Thyroid gland (tissue), 4 donors: Measurements from ENCODE around the gene SH3BP4. TPM values are rescaled to one million over a fixed set of nuclear protein-coding genes. Genes with fewer than 3 reads are reported as not detected.

Experiments used
- DNase-seq, 2 donors: peaks; one replicate each; pipeline ENCODE4 v3.0.0-alpha.2; 2019
- H3K27ac ChIP-seq, 3 donors: fragments of 200-600 bp; sonication (generic); 1 replicate in 2 of 3; 2 replicates in 1 of 3; pipeline ENCODE4 v1.5.1; 2016 to 2019; ENCODE audit warnings: mild to moderate bottlenecking in 1 of 3, moderate library complexity in 1 of 3
- H3K27me3 ChIP-seq: fragments of 200-600 bp; sonication (generic); one replicate; pipeline ENCODE4 v1.5.1; 2019
- H3K36me3 ChIP-seq, 2 donors: fragments of 200-600 bp; sonication (generic); one replicate each; pipeline ENCODE4 v1.5.1; 2016 to 2019
- H3K4me1 ChIP-seq, 2 donors: fragments of 200-600 bp; sonication (generic); one replicate each; pipeline ENCODE4 v1.5.1; 2017 to 2019
- H3K4me3 ChIP-seq, 3 donors: fragments of 200-600 bp; sonication (generic); replicated peaks in 1 of 3; 1 replicate in 2 of 3; 2 replicates in 1 of 3; pipeline ENCODE4 v1.5.1; 2016; ENCODE audit warnings: mild to moderate bottlenecking in 1 of 3
- H3K9me3 ChIP-seq: fragments of 200-600 bp; sonication (generic); one replicate; pipeline ENCODE4 v1.5.1; 2017
- POLR2A ChIP-seq, 2 donors: fragments of 450-650 bp; IDR thresholded peaks; one replicate each; pipeline ENCODE4 v1.6.1; 2017; ENCODE audit warnings: antibody characterized with exemption in 2 of 2, mild to moderate bottlenecking in 2 of 2, moderate library complexity in 1 of 2
- WGBS, 2 donors: methylation state at CpG; one replicate each; pipeline ENCODE4 v1.1.5; 2017; 5-methylcytosine and 5-hydroxymethylcytosine counted together
- intact Hi-C: fragments of 100-400 bp; cut with DNase I; formaldehyde crosslinking; loops from one replicate; pipeline ENCODE4 v1.15.1; 2023
- total RNA-seq, 4 donors: library from RNA; depleted of rRNA; stranded (reverse); fragments of >200 nt; gene quantifications; one replicate each; pipeline ENCODE4 v1.2.3, GENCODE V29; 2016
- TF ChIP-seq, protein P1 (sequence below), 6 experiments: fragments of 200-600 bp in 3 of 6; fragments of 450-650 bp in 3 of 6; sonication (generic) in 3 of 6; IDR thresholded peaks; one replicate each; pipeline ENCODE4 v1.5.1; 2016 to 2019; ENCODE audit warnings: antibody characterized with exemption in 6 of 6, mild to moderate bottlenecking in 2 of 6, inconsistent platforms in 1 of 6, moderate library complexity in 1 of 6

Gene SH3BP4
- total RNA-seq, 4 donors from 2014 or later: 36.9 to 64.6 (median 47.9) TPM

DNA sequence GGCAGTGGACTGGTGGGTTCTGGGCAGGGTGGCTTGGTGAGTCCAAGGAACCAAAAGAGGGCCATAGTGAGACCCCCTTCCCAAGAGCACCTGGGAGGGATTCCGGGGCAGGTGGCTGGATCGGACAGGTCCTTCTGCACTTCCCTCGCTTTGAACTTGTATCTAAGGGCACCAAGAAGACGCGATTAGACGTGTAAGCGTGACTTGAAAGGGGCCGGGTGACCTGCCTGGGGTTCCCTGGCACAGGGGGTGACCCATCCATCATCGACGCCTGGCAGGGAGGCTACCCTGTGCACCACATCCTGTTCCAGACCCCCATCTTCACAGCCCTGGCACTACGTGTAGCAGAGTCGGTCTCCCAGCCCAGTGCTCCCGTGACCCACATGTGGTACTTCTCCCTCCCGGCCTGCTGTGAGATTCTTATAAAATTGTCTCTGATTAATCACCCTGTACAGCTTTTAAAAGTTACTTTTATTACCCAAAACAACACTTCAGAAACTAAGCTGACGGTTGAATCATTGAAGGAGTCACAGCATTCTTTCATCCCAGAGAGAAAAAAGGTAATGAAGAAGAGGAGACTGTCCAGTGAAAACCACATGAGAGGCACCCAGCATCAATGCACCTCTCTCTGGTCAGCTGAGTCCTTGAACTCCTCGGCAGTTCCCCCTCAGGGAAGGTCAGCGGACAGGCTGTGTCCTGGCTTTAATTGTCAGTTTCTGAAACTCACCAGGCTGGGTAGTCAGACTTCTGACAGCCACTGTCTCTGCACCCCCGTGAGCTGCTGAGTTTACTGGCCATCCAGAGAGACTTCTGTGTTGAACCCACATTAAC is 13.0 kb downstream of the SH3BP4 start:
- WGBS, 2 donors: 76 to 86% methylated on average over 18 of the region's 18 CpGs
- intact Hi-C loops: no loop called here
- Histone ChIP-seq H3K4me3 (no peak overlapping the region), H3K36me3 (no peaks in the 10 kb centered on the region), H3K27me3 (no peaks in the 10 kb centered on the region), H3K4me1 (peaks cover 0 to 6% of the 10 kb centered on the region in 2 donors), H3K27ac (no peak overlapping the region), H3K9me3 (no peaks in the 10 kb centered on the region)
- no peak for DNase-seq
- TF ChIP-seq, protein P1, sequence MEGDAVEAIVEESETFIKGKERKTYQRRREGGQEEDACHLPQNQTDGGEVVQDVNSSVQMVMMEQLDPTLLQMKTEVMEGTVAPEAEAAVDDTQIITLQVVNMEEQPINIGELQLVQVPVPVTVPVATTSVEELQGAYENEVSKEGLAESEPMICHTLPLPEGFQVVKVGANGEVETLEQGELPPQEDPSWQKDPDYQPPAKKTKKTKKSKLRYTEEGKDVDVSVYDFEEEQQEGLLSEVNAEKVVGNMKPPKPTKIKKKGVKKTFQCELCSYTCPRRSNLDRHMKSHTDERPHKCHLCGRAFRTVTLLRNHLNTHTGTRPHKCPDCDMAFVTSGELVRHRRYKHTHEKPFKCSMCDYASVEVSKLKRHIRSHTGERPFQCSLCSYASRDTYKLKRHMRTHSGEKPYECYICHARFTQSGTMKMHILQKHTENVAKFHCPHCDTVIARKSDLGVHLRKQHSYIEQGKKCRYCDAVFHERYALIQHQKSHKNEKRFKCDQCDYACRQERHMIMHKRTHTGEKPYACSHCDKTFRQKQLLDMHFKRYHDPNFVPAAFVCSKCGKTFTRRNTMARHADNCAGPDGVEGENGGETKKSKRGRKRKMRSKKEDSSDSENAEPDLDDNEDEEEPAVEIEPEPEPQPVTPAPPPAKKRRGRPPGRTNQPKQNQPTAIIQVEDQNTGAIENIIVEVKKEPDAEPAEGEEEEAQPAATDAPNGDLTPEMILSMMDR (IDR thresholded peaks at IDR 0.05): no peak
- TF ChIP-seq POLR2A (IDR thresholded peaks at IDR 0.05): no peak

DNA sequence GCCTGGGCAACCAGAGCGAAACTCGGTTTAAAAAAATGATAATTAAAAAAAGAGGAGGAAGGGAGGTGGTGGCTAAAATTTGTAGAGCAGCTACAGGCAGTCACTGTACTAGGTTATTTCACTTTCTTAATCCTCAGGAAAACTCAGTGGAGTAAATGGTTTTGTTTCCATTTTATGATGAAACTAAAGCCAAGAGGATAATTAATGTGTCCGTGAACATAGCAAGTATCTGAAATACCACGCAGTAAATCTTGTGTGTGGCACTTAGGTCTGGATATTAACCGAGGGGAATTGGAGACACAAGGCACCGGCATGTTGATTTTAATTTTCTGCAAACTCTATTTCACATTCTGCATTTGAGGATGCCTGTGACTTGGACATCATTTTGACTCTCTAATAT is 14.5 kb downstream of the SH3BP4 start:
- H3K4me3 ChIP-seq: no peak overlapping the region
- WGBS, 2 donors: 94 to 95% methylated on average over 6 of the region's 6 CpGs
- intact Hi-C loops: no loop called here
- DNase-seq: no peak
- no peaks in the 10 kb centered on the region for H3K27me3 ChIP-seq
- H3K9me3 ChIP-seq: no peaks in the 10 kb centered on the region
- peaks cover 0 to 6% of the 10 kb centered on the region in 2 donors for H3K4me1 ChIP-seq
- no peak overlapping the region for H3K27ac ChIP-seq
- TF ChIP-seq, protein P1 (IDR thresholded peaks at IDR 0.05): no peak
- no peak for TF ChIP-seq POLR2A (IDR thresholded peaks at IDR 0.05)
- no peaks in the 10 kb centered on the region for H3K36me3 ChIP-seq

DNA sequence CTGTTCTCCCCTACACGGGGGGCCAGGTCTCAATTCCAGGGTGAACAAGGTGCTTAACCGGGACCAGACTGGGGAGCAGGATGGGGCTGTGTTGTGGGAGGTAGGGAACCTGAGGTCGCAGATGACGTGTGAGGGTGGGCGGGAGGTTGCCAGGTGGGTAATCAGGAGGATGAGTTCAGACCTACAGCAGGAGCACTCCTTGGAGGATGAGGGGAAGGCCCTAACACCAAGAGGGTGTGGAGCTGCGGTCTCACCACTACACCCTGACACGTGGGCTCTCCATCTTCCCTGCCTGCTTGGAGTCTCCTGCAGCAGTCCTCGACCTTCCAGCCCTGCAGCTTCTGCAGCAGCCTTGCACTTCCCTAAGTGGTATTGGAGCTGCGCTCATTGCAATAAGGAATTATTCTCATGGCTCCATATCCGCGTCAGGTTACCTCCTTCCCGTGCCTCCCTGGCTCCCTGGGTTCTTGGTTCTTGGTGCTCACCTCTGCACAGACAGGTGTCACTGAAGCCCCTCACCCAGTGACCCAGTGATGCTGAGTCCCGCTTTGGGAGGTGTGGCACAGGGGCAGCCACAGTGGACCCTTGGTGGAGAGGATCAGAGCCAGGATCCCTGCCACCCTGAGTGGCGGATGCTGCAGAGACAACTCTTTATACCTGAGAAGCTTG is 15.5 kb downstream of the SH3BP4 start:
- H3K4me3 ChIP-seq: no peak overlapping the region
- no peak for TF ChIP-seq POLR2A (IDR thresholded peaks at IDR 0.05)
- TF ChIP-seq, protein P1 (IDR thresholded peaks at IDR 0.05): no peak
- no peaks in the 10 kb centered on the region for H3K27me3 ChIP-seq
- intact Hi-C loops: no loop called here
- H3K4me1 ChIP-seq: peaks cover 0 to 6% of the 10 kb centered on the region in 2 donors
- DNase-seq: no peak
- no peaks in the 10 kb centered on the region for H3K9me3 ChIP-seq
- WGBS, 2 donors: 92 to 96% methylated on average over 11 to 14 of the region's 14 CpGs
- H3K36me3 ChIP-seq: no peaks in the 10 kb centered on the region
- H3K27ac ChIP-seq: no peak overlapping the region

DNA sequence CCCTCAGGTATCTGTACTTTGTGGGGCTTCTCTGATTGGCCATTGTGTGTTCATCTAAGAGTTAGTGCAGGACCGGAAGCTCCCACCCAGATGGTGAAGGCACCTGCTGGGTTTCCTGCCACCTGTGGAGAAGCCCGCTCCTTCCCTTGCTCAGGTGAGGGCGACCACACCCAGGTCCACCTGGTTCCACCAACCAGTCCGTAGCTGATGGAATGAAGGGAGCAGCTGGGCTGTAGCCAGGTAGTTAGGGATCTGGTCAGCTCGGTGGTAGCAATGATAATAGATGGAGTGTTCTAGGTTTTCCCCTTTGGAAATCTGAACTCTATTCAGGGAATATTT is 16.0 kb downstream of the SH3BP4 start:
- DNase-seq: no peak

More for the DNA sequence above, 16.0 kb downstream of the SH3BP4 start:
- TF ChIP-seq POLR2A (IDR thresholded peaks at IDR 0.05): no peak
- TF ChIP-seq, protein P1 (IDR thresholded peaks at IDR 0.05): no peak
- Histone ChIP-seq H3K36me3 (no peaks in the 10 kb centered on the region), H3K4me3 (no peak overlapping the region), H3K27me3 (no peaks in the 10 kb centered on the region), H3K27ac (no peak overlapping the region), H3K9me3 (no peaks in the 10 kb centered on the region), H3K4me1 (peaks cover 0 to 6% of the 10 kb centered on the region in 2 donors)
- 83 to 90% methylated on average over 5 of the region's 5 CpGs for WGBS, 2 donors
- intact Hi-C loops: no loop called here
